ENCODE results near the gene SDHAF1.

DNA sequence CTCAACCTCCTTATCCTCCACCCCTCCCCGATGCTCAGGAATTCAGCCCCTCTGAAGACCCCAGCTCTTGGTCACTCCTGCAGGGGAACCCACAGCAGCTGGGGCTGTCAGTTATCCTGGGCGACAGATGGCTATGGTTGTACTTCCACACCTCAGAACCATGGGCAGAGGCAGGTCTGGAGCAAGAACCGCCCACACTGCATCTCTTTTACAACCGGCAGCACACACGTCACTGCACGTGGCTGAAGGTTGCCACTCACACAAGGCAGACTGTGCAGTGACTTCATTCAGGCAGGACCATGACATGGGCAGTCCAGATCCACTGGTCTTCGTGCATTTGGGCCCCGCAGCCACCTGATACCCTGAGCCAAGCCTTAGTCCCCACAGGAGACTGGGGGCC, 21.5 kb upstream of the SDHAF1 start:
- TF ChIP-seq, protein P1, sequence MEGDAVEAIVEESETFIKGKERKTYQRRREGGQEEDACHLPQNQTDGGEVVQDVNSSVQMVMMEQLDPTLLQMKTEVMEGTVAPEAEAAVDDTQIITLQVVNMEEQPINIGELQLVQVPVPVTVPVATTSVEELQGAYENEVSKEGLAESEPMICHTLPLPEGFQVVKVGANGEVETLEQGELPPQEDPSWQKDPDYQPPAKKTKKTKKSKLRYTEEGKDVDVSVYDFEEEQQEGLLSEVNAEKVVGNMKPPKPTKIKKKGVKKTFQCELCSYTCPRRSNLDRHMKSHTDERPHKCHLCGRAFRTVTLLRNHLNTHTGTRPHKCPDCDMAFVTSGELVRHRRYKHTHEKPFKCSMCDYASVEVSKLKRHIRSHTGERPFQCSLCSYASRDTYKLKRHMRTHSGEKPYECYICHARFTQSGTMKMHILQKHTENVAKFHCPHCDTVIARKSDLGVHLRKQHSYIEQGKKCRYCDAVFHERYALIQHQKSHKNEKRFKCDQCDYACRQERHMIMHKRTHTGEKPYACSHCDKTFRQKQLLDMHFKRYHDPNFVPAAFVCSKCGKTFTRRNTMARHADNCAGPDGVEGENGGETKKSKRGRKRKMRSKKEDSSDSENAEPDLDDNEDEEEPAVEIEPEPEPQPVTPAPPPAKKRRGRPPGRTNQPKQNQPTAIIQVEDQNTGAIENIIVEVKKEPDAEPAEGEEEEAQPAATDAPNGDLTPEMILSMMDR (IDR thresholded peaks at IDR 0.05): no peak
- no peak for TF ChIP-seq EZH2 (IDR thresholded peaks at IDR 0.05; ENCODE audit: borderline replicate concordance, insufficient read depth, low read depth, low read length, poor library complexity, severe bottlenecking)
